Upper lobe of left lung (tissue), 4 donors: ENCODE measurements around the gene TMEM129.

Source experiments
- CTCF ChIP-seq, 6 experiments: fragments of 450-650 bp in 4 of 6; fragments of 200-600 bp in 2 of 6; sonication (generic) in 2 of 6; IDR thresholded peaks; one replicate each; pipeline ENCODE4 v1.5.1; 2016 to 2019; ENCODE audit warnings: antibody characterized with exemption in 6 of 6
- POLR2AphosphoS5 ChIP-seq, 2 donors: sonication (generic); formaldehyde crosslinking; IDR thresholded peaks; one replicate each; pipeline ENCODE4 v1.5.1; 2017; ENCODE audit warnings: antibody characterized with exemption in 2 of 2

DNA sequence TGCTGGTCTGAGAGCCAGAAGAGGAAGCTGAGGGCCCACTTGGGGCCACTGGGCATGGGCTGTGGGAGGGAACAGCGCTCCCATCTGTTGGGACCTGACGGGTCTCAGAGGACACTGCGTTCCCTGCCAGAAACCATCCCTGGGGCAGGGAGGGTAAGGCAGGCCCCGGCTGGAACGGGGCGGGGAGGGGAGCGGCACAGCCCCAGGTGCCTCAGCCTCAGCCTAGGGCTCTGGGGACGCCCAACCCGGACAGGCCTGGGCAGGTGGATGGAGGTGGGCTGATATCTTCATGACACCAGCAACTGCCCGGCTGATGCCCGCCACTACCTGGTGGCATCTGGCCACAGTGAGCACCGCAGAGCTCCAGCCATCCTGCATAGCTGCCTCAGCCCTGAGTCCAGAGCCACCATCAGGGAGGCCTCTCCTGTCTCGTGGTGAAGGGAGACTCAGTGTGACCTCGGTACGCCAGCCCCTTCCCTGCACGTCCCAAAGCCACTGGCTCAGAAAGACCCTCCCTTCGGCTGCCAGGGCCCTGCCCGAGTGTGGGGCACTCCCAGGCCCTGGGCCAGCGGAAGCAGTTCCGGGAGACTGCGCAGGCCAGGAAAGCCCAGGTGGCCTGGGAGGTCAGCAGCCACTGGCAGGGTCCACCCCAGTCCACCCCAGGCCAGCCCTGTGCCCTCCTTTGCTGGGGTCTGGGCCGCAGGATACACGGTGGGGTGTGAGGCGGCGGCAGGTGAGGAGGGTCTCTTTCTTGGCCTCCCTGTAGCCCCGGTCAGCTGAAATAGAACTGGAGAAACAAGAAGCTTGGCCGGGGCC is 37.4 kb upstream of the TMEM129 start:
- TF ChIP-seq POLR2AphosphoS5 (IDR thresholded peaks at IDR 0.05) (no peak), CTCF (IDR thresholded peaks at IDR 0.05) (no peak)
